GM12872 (cell line): Measurements from ENCODE around the gene HMGCS2.

Experiments used
- CTCF ChIP-seq: IDR thresholded peaks from 3 replicates; pipeline ENCODE4 v1.5.1; 2011; ENCODE audit warnings: low read depth, mild to moderate bottlenecking, low read length, moderate library complexity; ENCODE audit not compliant: insufficient read depth

The HMGCS2 gene

DNA sequence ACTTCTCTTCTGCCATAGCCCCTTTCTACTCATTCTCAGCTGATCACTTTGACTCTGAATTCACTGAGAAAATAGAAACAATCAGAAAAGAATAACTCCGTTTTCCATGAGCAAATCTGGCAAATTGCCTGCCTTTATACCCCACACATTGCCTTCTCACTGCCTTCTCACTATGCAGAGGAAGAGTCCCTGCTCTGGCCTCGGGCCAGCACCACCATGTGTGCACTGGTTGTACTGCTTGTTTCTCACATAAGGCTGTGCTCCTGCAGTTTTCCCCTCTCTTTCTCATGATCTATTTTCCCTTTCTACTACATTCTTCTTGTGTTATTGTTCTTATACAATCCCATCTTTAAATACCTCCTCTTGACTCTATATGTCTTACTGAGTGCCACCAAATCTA is 2.3 kb upstream of the HMGCS2 start:
- TF ChIP-seq CTCF = no peak

DNA sequence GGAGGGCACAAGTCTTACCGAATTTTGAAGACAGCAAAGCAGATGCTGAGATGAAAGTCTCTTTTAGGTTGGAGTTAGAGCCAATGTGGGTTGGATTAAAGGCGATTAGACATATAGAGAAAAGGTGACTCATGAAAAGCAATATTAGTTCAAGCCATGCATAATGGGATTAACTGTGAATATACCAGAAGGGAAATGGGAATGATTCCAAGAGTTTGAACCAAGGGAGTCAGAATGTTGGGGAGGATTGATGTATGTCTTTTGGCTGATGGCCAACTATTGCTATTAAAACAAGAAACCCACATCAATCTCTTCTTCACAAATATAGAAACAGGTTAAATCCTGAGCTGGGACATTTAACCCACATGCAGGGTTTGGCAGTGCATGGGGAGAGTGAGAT is 1.2 kb downstream of the HMGCS2 start:
- no peak for TF ChIP-seq CTCF

- no peak for TF ChIP-seq CTCF
Observed at GRCh38 chr1:119766374-119766794, 2.3 kb downstream of the HMGCS2 start.

DNA sequence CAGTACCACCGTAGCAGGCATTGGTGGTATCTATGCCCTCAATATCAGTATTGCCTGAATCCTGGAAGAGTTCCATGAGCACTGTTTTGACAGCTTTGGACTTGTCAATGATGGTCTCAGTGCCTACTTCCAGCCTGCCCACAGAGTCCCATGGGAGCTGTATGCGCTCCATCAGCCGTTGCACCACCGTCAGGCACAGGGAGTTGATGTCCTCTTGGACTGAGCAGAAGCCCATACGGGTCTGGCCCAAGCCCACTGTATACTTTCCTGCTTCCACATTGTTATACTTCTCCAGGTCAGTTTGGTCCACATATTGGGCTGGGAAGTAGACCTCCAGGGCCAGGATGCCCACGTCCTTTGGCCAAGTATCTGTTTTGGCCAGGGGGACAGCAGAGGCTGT is 4.5 kb downstream of the HMGCS2 start:
- no peak for TF ChIP-seq CTCF

DNA sequence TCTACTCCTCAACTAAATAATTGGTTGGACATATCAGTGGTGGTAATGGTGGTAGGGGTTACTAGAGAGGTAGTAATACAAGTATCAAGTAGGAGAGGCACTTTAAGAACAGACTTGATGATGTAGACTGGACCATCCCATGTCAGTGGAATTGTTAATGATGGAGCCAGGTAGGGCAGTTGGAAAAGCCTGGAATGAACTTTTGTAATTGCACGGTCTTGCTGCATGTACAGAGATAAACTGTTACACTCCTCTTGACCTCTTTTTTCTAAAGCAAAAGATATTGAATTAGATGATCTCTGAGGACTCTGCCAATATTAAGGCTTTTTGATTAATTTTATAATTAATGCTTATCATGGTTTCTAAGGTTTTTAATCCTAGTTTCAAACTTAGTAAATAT is 5.8 kb downstream of the HMGCS2 start:
- no peak for TF ChIP-seq CTCF

DNA sequence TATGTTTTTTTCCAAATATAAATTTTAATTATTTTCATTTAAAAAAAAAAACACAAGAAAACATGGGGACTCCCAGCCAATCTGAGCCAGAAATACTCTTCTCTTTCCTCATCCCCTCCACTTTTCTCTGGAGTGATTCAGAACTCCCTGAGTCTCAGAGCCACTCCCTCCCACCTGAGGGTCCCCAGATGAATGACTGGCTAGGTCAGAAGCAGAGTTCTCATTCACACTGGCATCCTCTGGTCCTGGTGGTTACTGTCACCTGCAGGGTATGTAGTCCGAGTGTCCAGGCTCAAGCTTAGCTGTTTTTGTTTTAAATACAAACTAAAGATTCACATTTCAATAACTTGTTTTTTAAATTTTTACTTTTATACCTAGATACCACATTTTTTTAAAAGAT is 6.3 kb downstream of the HMGCS2 start:
- TF ChIP-seq CTCF = no peak

DNA sequence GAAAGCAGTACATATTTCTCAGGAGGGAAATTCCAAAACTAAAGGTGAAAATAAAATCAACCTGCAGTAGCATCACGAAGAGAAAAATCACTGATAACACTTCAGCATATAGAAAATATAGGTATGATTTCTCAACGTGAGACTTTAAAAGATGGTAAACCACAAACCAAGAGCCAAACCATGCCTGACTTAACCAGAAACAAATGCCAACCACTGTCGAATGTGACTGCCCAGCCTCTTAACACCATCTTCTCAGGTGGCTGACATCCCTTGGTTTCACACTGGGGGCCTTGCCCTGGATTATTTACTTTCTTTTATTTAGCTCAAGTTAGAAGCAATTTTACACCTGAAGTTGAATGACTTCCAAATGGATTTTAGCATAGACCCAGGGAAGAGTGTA is 10.1 kb downstream of the HMGCS2 start:
- TF ChIP-seq CTCF = no peak

DNA sequence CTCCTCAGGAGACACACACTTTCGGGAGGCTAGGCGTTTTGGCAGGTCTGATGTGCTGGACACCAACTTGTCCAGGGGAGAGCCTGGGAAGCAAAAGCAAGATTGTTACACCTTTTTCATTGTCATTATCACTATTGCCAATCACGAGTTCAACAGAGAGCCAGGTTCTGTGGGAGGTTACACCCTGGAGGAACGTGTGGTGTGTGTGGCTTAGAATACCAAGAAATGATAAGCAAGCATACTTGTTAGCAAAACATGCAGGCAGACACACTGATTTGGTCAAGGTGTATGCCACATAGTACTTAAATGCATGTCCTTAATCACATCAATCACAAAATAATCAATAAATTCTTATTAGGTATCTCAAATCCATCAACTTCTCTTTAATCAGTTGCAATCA is 16.1 kb downstream of the HMGCS2 start:
- TF ChIP-seq CTCF = no peak
